Measurements from ENCODE around the gene RBMX2. TPM values are rescaled to one million over a fixed set of nuclear protein-coding genes. Genes with fewer than 3 reads are reported as not detected.
A peak's percentile ranks its signal among the peaks of the same experiment; 100 is the strongest.
"Not testable (repeated sequence)": the region's sequence is repeated elsewhere in the genome, so short reads cannot be mapped to it uniquely, and the experiment has no call there.

The RBMX2 gene, protein sequence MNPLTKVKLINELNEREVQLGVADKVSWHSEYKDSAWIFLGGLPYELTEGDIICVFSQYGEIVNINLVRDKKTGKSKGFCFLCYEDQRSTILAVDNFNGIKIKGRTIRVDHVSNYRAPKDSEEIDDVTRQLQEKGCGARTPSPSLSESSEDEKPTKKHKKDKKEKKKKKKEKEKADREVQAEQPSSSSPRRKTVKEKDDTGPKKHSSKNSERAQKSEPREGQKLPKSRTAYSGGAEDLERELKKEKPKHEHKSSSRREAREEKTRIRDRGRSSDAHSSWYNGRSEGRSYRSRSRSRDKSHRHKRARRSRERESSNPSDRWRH
- 22.1 and 23.9 TPM in 2 replicates for total RNA-seq

DNA sequence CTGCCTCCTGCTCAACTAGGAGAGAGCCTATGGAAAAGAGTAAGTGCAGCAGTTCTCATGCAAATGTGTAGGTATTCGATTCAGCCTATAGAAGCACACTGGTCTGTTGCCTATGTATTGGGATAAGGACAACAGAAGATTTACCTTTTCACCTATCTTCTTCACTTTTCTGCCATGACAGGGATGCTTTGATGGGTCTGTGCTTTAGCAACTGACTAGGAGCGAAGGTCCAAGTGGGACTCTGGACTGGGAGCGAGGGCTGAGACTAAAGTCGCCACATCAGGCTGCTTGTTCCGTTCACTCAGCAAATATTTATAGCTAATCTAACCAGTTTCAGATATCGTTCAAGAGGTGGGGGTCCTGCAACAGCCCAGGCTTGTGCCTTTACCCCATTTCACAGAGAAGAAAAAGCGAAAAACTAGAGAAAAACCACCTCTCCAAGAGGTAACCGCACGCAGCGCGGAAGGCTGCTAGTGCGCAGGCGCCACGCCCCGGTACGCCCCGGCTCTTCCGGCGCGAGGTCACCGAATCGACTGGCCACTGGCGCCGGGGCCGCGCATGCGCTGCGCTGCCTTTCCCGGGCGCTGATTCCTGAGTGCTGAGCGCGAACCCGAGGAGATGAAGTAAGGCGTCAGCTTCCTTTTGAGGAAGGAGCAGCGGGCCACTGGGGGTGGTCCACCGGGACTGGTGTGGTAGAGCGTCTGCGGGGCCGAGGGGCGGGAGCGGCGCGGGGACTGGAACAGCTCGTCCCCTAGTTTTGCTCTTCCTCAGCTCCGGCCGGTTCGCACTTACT is at the start of gene RBMX2:
TSS of gene RBMX2 (plus strand) at position 573 of the 793 bp plus-strand sequence. CDS start at position 619, 46 bp downstream.
- peak; percentile 76 for DNase-seq

DNA sequence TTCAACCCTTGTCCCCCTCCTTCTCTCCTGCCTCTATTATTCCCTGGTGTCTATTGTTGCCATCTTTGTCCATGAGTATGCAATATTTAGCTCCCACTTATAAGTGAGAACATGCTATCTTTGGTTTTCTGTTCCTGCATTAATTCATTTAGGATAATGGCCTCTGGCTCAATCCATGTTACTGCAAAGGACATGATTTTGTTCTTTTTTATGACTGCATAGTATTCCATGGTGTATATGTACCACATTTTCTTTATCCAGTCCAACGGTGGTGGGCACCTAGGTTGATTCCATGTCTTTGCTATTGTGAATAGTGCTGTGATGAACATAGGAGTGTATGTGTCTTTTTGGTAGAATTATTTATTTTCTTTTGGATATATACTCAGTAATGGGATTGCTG is 49.7 kb upstream of the RBMX2 start:
- DNase-seq: not testable (repeated sequence)

DNA sequence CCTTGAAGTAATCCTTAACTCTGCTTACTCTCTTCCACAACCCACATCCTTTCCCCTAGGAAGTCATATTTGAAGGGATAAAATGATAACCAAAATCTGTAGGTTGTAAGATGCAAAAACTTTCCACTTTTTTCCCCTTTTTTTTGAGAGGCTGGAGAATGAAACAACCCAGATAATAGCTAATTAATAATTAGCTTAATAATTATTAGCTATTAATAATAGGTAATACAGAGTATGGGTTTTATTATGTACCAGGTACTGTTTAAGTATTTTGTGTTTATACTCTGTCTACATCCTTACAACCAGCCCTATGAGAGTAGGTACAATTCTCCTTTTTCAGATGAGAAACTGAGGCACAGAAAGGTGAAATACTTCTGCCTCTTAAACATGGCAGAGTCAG is 25.7 kb upstream of the RBMX2 start:
- no peak for DNase-seq

DNA sequence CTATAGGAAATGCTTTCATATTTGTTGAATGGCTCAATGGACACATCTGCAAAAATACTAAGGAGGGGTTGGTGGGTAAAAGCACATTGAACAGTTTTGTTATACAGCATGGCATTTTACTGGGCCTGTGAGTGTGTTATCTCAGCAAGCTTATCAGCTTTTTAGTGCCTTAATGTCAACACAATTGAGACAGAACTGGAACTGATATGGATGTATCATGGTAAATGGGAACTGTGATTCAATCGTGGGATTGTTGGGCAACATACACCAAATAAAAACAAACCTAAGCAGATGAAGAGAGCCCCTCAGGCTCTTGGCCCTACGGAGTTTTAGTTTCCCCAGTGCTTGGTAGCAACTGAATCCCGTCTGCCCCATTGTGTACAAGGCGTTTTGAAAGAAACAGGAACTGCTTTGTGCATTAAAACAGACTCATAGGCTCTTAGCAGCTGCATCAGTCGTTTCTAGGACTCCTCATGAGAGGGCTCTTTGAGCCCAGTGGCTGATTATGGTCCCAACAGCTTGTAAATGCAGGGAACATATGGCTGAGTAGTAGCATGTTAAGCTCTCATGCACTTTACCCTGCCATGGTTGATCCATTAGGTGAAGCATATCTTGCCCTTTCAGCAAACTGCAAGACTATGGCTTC is 23.6 kb upstream of the RBMX2 start:
- no peak for DNase-seq

DNA sequence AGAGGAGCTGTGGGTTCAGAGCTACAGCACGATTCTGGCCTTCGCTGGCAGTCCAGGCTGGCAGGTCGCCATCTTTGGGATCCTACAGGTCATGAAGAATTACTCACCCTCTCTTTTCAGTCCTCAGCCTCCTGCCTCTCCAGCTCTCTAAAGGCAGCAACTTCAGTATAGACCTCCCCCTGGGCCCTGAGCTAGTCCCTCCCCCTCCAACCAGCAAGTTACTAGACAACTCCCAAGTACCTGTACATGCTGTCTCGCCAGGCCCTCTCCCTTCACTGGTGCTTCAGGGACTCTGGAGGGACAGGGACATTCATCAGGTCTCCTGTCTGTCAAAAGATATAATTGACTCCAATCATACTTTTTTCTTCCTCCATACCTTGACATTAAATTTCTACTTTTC is 16.3 kb upstream of the RBMX2 start, which contains the start of gene GPR119:
TSS of gene GPR119 (minus strand) at position 155 of the 400 bp plus-strand sequence. CDS start 227 bp downstream, outside the sequence.
- no peak for DNase-seq

DNA sequence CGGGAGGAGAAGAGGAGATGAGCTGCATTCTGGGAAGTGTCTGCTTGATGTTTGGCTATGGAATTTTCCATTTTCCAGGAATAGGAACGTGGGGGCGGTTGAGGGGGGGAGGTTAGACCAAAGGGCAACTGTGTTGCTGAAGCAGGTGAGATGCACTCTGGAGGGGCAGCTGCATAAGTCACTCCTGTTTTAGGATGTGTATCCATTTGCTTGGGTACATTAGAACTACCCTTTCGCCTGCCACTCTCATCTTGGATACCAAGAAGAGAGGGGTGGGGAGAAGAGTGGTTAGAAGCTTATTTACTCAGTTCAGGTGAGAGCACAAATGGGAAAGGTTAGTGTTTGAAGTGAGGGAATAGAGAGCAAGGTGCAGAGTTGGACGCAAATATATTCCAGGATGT is 15.4 kb upstream of the RBMX2 start:
- no peak for DNase-seq

DNA sequence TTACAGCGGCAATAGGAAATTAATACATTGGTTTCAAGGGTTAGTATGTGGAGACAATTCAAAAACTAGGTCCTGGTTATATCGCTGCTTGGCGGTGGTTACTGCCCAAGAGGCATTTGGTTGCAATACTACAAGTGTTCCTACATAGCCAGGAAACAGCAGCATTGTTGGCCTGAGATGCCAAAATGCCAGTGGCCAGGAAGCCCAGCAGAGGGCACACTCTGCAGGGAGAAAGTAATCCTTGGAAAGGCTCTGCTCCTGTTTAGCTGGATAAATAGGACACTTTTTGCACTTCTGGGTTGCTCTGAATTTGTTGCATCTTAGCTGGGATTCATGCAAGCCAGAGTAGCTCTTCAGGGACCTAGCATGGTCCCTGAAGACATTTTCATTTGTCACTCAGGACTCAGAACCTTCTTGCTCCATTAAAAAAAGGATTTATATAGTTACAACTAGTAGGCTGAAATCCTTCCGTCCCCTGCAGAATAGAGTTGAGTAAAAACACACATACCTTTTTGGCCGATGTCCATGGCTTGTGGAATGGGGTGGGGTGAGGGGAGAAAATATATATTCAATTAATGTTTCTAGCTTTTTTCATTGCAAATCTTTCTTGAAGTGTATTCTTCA is 8.2 kb upstream of the RBMX2 start:
- DNase-seq: peak; percentile 62

DNA sequence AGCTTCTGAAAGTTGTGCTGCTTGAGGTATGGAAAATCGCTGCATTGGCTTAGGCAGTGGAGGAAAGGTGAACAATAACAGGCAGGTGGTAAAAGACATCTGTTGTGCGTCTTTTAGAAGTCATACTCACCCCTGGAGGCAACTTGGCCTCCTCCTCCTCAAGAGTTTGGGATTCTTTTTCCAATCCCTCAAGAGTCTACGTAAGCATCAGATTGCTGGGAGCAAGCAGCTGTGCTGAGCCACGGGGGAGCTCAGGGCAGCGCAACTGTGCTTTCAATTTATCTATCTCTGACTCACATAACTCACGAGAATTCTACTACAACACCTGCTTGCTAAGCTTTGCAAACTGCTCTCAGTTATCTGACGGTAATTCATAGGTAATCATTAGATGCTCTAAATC is 6.4 kb upstream of the RBMX2 start:
- no peak for DNase-seq

DNA sequence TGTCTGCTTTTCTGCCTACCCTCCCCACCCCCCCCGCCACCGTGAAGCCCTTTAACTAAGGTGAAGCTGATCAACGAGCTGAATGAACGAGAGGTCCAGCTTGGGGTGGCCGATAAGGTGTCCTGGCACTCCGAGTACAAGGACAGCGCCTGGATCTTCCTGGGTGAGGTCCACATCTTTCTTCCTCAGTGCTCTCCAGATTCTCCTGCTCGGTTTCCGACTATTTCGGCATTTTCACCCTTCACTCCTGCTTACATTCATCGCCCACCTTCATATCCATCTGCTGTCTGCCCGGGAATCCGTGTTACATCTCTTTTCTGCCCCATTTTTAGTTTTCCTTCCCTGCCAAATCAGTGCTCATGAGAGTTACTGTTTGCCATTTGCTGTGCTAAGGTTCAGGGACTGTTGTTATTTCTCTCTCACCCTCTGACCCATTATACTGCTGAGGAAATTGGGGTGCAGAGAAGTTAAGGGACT is 459 bp downstream of the RBMX2 start:
- DNase-seq: no peak

DNA sequence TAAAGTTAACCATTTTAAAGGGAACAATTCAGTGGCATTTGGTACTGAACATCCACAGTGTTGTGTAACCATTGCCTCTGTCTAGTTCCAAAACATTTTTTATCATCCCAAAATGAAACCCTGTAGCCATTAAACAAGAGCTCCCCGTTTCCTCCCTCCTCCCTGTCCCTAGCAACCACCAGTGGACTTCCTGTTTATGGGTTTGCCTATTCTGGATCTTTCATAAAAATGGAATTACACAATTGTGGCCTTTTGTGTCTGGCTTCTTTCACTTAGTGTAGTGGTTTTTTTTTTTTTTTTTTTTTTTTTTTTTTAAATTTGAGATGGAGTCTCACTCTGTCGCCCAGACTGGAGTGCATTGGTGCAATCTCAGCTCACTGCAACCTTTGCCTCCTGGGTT is 11.6 kb downstream of the RBMX2 start:
- DNase-seq: peak; percentile 1

DNA sequence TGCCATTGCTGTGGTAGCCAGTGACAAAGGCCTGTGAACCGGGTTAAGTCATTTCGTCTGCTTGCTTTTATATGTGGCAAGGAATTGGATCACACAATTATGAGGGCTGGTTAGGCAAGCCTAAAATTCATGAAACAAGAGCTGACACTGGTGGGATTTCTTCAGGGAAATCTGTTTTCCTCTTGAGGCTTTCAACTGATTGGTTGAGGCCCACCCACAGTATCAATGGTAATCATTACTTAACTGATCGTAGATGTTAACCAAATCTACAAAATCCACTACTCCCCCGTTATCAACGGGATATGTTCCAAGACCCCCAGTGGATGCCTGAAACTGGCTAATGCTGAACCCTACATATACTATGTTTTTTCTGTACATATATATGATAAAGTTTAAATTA is 13.0 kb downstream of the RBMX2 start:
- no peak for DNase-seq

DNA sequence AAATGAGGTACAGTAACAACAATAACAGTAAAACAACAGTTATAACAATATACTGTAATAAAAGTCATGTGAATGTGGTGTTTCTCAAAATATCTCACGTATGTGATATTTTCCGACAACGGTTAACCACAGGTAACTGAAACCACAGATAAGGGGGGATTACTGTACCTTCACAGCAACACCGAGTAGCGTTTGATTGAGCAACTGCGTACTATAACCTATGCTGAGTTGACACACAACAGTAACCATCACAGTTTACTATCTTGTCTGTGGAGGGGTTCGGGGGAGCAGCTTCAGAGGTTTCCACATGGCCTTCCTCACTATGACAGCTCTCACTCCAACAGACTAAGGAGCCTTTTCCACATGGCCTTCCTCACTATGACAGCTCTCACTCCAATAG is 13.4 kb downstream of the RBMX2 start:
- no peak for DNase-seq

DNA sequence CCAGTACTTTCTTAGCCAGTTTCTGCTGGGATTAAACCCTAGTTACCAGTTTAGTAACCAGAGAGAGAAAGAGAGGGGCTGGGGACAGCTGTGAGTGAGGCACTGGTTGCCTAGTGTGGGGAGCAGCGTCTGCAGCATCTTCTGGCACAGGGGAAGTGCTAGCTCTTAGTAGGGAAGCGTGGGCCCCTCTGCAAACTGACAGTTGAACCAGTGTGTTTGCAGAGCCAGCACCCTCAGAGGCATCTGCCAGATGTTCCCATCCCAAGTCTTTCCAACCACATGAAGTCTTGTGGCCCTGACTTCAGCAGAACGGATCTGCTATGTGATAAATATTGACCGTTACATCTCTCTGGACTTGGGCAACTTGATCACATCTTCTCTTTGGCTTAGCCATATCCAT is 15.0 kb downstream of the RBMX2 start:
- DNase-seq: no peak

DNA sequence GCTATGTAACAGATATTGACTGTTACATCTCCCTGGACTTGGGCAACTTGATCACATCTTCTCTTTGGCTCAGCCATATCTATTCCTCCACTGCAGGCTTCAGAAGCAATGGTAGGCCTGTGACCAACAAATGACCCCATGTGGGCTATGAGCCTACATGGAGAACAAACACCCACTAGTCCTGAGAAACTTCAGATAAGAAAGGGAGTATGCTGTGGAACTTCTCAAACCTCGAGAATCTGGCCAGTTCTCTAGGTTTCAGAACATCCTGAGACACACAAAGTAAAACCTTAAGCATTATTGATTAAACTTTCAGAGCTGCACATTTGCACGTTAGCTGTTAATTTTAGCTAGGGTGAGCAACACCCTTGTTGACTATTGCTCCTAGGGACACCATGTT is 16.3 kb downstream of the RBMX2 start:
- no peak for DNase-seq

DNA sequence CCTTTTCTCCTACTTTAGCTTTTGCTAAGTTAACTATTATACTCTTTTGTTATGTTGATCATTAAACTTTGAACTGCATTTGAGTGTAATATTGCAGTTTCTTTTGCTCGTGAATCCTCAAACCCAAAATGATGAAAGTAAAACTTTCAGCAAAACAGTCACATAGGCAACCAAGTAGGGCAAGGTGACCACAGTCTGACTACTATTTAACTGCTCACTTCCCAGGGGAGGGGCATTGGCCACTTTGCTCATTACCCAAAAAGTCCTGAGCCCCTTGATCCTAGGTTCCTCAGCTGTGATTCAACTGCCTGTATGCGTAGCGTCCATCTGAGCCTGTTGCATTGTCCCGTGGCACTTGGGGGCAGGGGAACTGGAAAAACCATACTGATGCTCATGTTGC is 17.0 kb downstream of the RBMX2 start:
- no peak for DNase-seq

DNA sequence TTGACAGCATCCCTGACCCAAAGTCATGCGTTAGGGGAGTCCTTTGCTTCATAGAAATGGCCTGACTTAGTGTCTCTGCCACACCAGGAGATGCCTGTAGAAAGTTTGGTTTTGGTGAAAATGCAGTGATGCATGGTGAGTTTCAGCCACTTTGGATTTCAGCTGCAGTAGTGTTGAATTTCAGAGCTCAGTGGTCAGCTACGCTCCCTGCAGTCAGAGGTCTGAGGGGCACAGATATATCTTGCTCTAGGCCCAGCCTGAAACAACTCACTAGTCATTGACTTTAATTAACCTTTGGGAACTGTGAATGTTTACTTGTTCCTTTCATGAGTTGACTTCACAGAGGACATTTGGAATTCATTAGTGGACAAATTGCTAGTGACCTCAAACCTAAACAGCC is 17.5 kb downstream of the RBMX2 start:
- DNase-seq: no peak

DNA sequence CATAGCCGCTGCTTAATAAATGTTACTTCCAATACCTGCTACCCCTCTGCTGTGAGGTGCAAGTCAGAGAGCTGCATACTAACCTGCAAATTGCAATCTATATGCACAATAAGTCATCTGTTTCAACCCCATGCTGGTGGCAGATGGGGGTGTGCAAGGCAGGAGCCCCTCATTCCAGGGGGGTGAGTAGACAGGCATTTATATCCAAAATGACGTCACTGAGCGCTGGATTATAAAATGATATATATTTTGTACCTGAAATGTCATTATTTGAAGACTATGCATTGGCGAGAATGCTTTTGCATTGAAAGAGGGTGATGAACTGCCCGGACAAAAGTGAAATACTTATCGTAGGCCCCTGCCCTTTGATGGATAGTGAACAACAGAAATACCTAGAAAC is 24.7 kb downstream of the RBMX2 start:
- no peak for DNase-seq

DNA sequence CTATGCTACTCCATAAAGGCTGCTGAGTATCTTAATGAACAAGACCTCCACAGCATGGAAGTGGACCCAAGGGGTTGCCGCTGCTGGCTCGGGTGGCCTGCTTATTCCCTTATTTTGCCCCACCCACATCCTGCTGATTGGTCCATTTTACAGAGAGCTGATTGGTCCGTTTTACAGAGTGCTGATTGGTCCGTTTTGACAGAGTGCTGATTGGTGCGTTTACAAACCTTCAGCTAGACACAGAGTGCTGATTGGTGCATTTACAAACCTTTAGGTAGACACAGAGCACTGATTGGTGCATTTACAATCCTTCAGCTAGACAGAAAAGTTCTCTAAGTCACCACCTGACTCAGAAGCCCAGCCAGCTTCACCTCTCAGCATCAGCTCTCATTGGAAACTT is 27.4 kb downstream of the RBMX2 start:
- DNase-seq: not testable (repeated sequence)

DNA sequence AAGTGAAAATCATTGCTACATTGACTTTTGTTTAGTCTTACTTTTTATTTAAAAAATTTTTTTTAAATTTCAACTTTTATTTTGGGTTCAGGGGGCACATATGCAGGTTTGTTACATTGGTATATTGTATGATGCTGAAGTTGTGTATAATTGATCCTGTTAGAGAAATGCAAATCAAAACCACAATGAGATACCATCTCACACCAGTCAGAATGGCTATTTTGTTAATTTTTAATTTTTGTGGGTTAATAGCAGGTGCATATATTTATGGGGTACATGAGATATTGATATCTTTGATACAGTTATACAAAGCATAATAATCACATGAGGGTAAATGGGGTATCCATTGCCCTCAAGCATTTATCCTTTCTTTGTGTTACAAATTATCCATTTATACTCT is 34.1 kb downstream of the RBMX2 start:
- DNase-seq: no peak

DNA sequence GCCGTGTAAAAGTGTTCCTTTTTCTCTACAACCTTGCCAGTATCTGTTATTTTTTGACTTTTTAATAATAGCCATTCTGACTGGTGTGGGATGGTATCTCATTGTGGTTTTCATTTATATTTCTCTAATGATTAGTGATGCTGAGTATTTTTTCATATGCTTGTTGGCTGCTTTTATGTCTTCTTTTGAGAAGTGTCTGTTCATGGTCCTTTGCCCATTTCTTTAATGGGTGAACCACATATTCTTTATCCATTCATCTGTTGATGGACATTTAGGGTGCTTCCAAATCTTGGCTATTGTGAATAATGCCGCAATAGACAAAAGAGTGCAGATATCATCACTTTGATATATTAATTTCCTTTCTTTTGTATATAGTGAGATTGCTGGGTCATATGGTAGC is 36.2 kb downstream of the RBMX2 start:
- not testable (repeated sequence) for DNase-seq

DNA sequence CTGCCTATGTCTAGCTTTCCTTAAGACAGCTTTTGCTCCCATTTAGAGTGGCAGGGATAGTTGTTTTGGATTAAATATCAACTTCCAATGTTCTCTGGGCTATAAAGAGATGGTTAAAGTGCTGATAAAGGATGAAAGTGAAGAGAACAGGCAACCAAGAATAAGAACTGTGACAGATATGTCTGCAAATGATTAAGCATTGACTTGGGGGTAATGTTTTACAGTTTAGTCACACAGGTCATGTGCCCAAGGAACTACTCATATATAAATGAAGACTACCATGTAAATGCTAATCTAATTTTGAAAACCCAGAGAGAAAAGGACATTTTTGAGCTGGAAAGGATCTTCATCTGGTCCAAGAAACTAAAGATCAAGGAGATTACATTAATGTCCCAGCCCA is 42.1 kb downstream of the RBMX2 start:
- DNase-seq: no peak

DNA sequence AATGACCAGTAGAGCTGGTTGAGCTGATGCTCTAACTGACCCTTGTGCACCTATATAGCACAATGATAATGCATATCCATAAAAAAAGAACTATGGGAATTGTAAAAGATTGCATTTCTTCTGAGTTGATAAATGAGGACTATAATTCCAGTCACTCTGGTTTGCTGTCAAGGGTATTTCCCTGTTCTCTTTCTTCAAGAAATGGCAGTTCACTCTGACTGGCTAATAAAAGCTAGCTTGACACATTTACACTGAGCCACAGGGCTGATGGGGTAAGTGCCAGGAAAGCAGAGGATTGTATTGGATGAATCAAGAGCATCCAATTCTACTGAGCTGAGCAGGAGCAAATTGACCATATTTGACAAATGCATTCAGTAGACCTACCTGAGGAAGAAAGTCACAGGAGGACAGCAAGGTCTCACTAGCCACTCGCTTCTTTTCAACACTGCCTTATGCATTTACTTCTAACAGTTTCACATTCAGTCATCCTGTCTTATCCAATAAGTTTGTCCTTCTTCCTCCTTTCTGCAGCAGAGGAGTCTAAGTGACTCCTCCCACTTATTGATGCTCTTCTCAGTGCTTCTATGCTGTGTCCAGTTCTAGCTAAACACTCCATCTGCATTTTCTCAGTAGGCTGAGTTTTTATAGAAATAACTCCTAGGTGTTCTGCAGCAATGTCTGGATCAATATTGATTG is 43.0 kb downstream of the RBMX2 start:
- no peak for DNase-seq

Measured in dermis blood vessel endothelial cell (primary cell).